ENCODE data around the gene CCDC175.
A peak's percentile ranks its signal among the peaks of the same experiment; 100 is the strongest.

CCDC175 gene

GRCh38 chr14:59540852-59541251, 35.8 kb downstream of the CCDC175 start:
- no peak for DNase-seq (ENCODE audit: low spot score)

GRCh38 chr14:59538936-59539335, 37.7 kb downstream of the CCDC175 start:
- no peak for DNase-seq (ENCODE audit: low spot score)

- DNase-seq (ENCODE audit: low spot score): no peak
Observed at GRCh38 chr14:59537476-59537875, 39.1 kb downstream of the CCDC175 start.

GRCh38 chr14:59534361-59534987, 42.1 kb downstream of the CCDC175 start:
- no peak for DNase-seq (ENCODE audit: low spot score)

GRCh38 chr14:59532419-59532818, 44.2 kb downstream of the CCDC175 start:
- DNase-seq (ENCODE audit: low spot score): no peak

GRCh38 chr14:59530349-59530748, 46.3 kb downstream of the CCDC175 start:
- DNase-seq (ENCODE audit: low spot score): no peak

- DNase-seq (ENCODE audit: low spot score): no peak
Observed at GRCh38 chr14:59529189-59529588, 47.4 kb downstream of the CCDC175 start.

- DNase-seq (ENCODE audit: low spot score): no peak
Observed at GRCh38 chr14:59520224-59520623, 56.4 kb downstream of the CCDC175 start.

GRCh38 chr14:59511916-59512575, 64.6 kb downstream of the CCDC175 start:
- no peak for DNase-seq (ENCODE audit: low spot score)

GRCh38 chr14:59510966-59511365, 65.6 kb downstream of the CCDC175 start:
- no peak for DNase-seq (ENCODE audit: low spot score)

- DNase-seq (ENCODE audit: low spot score): no peak
Observed at GRCh38 chr14:59510001-59510400, 66.6 kb downstream of the CCDC175 start.

GRCh38 chr14:59509101-59509500, 67.5 kb downstream of the CCDC175 start:
- DNase-seq (ENCODE audit: low spot score): no peak

- DNase-seq (ENCODE audit: low spot score): no peak
Observed at GRCh38 chr14:59507752-59508103, 68.9 kb downstream of the CCDC175 start.

GRCh38 chr14:59507063-59507751, 69.4 kb downstream of the CCDC175 start:
- peak; percentile 45 for DNase-seq (ENCODE audit: low spot score)

- DNase-seq (ENCODE audit: low spot score): no peak
Observed at GRCh38 chr14:59503256-59503655, 73.4 kb downstream of the CCDC175 start.

- DNase-seq (ENCODE audit: low spot score): no peak
Observed at GRCh38 chr14:59500732-59501131, 75.9 kb downstream of the CCDC175 start.

- DNase-seq (ENCODE audit: low spot score): no peak
Observed at GRCh38 chr14:59492384-59492783, 84.2 kb downstream of the CCDC175 start.

GRCh38 chr14:59490756-59491155, 85.9 kb downstream of the CCDC175 start:
- DNase-seq (ENCODE audit: low spot score): no peak

GRCh38 chr14:59484639-59485175, 91.9 kb downstream of the CCDC175 start:
- DNase-seq (ENCODE audit: low spot score): peak; percentile 7

- DNase-seq (ENCODE audit: low spot score): peak; percentile 95
Observed at GRCh38 chr14:59483819-59484638, 92.6 kb downstream of the CCDC175 start, which contains the start of the genes JKAMP and L3HYPDH. JKAMP (plus strand) TSS chr14:59484517; CDS start chr14:59484590, 73 bp downstream. L3HYPDH (minus strand) TSS chr14:59484408; CDS start chr14:59484316, 92 bp downstream.

GRCh38 chr14:59483363-59483762, 93.2 kb downstream of the CCDC175 start:
- DNase-seq (ENCODE audit: low spot score): no peak
